ENCODE data around the gene RTN4R. TPM values are rescaled to one million over a fixed set of nuclear protein-coding genes. Genes with fewer than 3 reads are reported as not detected.
A peak's percentile ranks its signal among the peaks of the same experiment; 100 is the strongest.

The RTN4R gene
- total RNA-seq, 1 experiment from 2014 or later: 19.0 TPM

- Histone ChIP-seq H3K36me3 (ENCODE audit: control insufficient read depth in 1 of 2, insufficient read depth in 2 of 2, low read length in 2 of 2) (no peaks in the 10 kb centered on the region), H3K4me2 (ENCODE audit: low read length) (peak overlapping the region; percentile 90), H2AFZ (ENCODE audit: low read depth, low read length, poor library complexity, severe bottlenecking) (peak overlapping the region; percentile 31), H3K4me1 (ENCODE audit: control insufficient read depth in 1 of 2, insufficient read depth in 2 of 2, low read length in 2 of 2) (peaks cover 35 to 58% of the 10 kb centered on the region in 2 experiments), H3K9ac (ENCODE audit: low read length) (peak overlapping the region; percentile 51), H4K20me1 (ENCODE audit: insufficient read depth) (no peaks in the 10 kb centered on the region), H3K9me2 (ENCODE audit: insufficient read depth) (no peaks in the 10 kb centered on the region), H3K27me3 (ENCODE audit: insufficient read depth, low read length) (0 out of 2 replicates have a peak, but pooled peaks cover 3% of the 10 kb centered on the region), H3K27ac (ENCODE audit: low read depth, low read length) (peak overlapping the region; percentile 83), H3K9me3 (ENCODE audit: control insufficient read depth in 1 of 2, insufficient read depth in 1 of 2, low read depth in 1 of 2, low read length in 2 of 2) (no peaks in the 10 kb centered on the region), H3K4me3 (replicated peaks in 1 of 2; ENCODE audit: low read depth in 1 of 2, low read length in 2 of 2) (peak overlapping the region; percentile 33 to 49), H3K79me2 (ENCODE audit: insufficient read depth, low read length) (peaks cover 24% of the 10 kb centered on the region)
- ChIA-PET RAD21 (ENCODE audit: low non-redundant PET in 1 of 2, low total read pairs in 2 of 2, uncharacterized antibody in 2 of 2, unreplicated experiment in 2 of 2) (no interaction called here), POLR2A (no interaction called here), CTCF (no interaction called here)
- no TSS peak for BruUV-seq (replicated peaks)
- ATAC-seq (peak; percentile 67), DNase-seq (ENCODE audit: low read depth, low spot score) (no peak)
- no peak for TF ChIP-seq ZNF274 (IDR thresholded peaks at IDR 0.05; ENCODE audit: low read depth, low read length)
- 0 out of 2 replicates have a peak, but pooled peaks have one; percentile 12 for TF ChIP-seq ZFX (IDR thresholded peaks at IDR 0.05)
- TF ChIP-seq POLR2AphosphoS5 (IDR thresholded peaks at IDR 0.05; ENCODE audit: low read depth, low read length): peak; percentile 54
- intact Hi-C loops (cut with micrococcal nuclease): no loop called here
Observed at GRCh38 chr22:20203552-20204201, 64.4 kb downstream of the RTN4R start.

- Histone ChIP-seq H3K79me2 (ENCODE audit: insufficient read depth, low read length) (peaks cover 19% of the 10 kb centered on the region), H3K9me3 (ENCODE audit: control insufficient read depth in 1 of 2, insufficient read depth in 1 of 2, low read depth in 1 of 2, low read length in 2 of 2) (no peaks in the 10 kb centered on the region), H3K27me3 (ENCODE audit: insufficient read depth, low read length) (0 out of 2 replicates have a peak, but pooled peaks cover 3% of the 10 kb centered on the region), H2AFZ (ENCODE audit: low read depth, low read length, poor library complexity, severe bottlenecking) (no peak overlapping the region), H3K4me1 (ENCODE audit: control insufficient read depth in 1 of 2, insufficient read depth in 2 of 2, low read length in 2 of 2) (peaks cover 34 to 53% of the 10 kb centered on the region in 2 experiments), H3K4me2 (ENCODE audit: low read length) (peak overlapping the region; percentile 90), H3K4me3 (replicated peaks in 1 of 2; ENCODE audit: low read depth in 1 of 2, low read length in 2 of 2) (peak overlapping the region; percentile 33 to 49; a peak in 2 of 4 replicates), H4K20me1 (ENCODE audit: insufficient read depth) (no peaks in the 10 kb centered on the region), H3K36me3 (ENCODE audit: control insufficient read depth in 1 of 2, insufficient read depth in 2 of 2, low read length in 2 of 2) (no peaks in the 10 kb centered on the region), H3K27ac (ENCODE audit: low read depth, low read length) (peak overlapping the region; percentile 83), H3K9me2 (ENCODE audit: insufficient read depth) (no peaks in the 10 kb centered on the region), H3K9ac (ENCODE audit: low read length) (peak overlapping the region; percentile 51)
- ATAC-seq (peak; percentile 21), DNase-seq (ENCODE audit: low read depth, low spot score) (no peak)
- RAD21 ChIA-PET (ENCODE audit: low non-redundant PET in 1 of 2, low total read pairs in 2 of 2, uncharacterized antibody in 2 of 2, unreplicated experiment in 2 of 2): no interaction called here
- no TSS peak for BruUV-seq (replicated peaks)
- TF ChIP-seq CTCF (IDR thresholded peaks at IDR 0.05 in 2 of 3, conservative IDR thresholded peaks at IDR 0.05 in 1 of 3; ENCODE audit: borderline replicate concordance in 1 of 3, insufficient read depth in 1 of 3, low read depth in 2 of 3, low read length in 2 of 3) (no peak), MAX (IDR thresholded peaks at IDR 0.05) (no peak), POLR2AphosphoS5 (IDR thresholded peaks at IDR 0.05; ENCODE audit: low read depth, low read length) (no peak), REST (IDR thresholded peaks at IDR 0.05; ENCODE audit: low read depth) (no peak), RAD21 (IDR thresholded peaks at IDR 0.05; ENCODE audit: low read depth) (no peak), YY1 (IDR thresholded peaks at IDR 0.05; ENCODE audit: extremely low read depth, insufficient replicate concordance, low read depth, low read length) (no peak), ZFX (IDR thresholded peaks at IDR 0.05) (no peak), CBX3 (IDR thresholded peaks at IDR 0.05; ENCODE audit: low read depth) (no peak)
- CTCF ChIA-PET: interaction anchor here (1.0 kb wide), 1 partner anchor 8 kb away, joined by 4 read pairs; no protein-coding TSS in a partner anchor
- intact Hi-C loops (cut with micrococcal nuclease): no loop called here
- POLR2A ChIA-PET: no interaction called here
Observed at GRCh38 chr22:20203142-20203551, 65.0 kb downstream of the RTN4R start.

Data from HCT116 (cell line).